HG03196 (cell line): ENCODE results near the gene KCNRG.
A peak's percentile ranks its signal among the peaks of the same experiment; 100 is the strongest.
"Not testable (repeated sequence)": the region's sequence is repeated elsewhere in the genome, so short reads cannot be mapped to it uniquely, and the experiment has no call there.

Source experiments
- ATAC-seq: cut with Tn5 transposase; IDR thresholded peaks from one replicate; pipeline ENCODE4 v1.9.1; 2021; ENCODE audit not compliant: unreplicated experiment

Gene KCNRG

DNA sequence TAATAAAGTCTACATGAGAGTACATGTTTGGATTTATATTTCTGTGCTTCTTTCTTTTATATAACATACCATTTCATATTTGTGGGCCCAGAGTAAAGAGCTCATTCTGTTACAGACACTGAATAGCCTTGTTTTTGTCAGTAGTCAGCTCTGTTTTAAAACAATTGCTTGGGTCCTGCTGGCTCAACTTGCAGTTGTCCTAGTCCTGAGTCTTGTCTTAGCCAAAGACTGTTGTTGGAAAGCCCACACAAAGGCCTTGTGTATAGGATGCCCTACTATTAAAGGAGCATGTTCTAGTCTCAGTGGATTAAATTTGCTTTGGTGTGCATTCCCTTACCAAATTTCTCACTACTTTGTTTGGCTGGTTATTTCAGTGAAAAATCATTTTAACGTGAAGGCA lies 3.8 kb upstream of the KCNRG start:
- no peak for ATAC-seq

GRCh38 chr13:50012396-50013169 lies 2.7 kb upstream of the KCNRG start:
- ATAC-seq = no peak

GRCh38 chr13:50014386-50014785 lies 858 bp upstream of the KCNRG start:
- ATAC-seq = no peak

DNA sequence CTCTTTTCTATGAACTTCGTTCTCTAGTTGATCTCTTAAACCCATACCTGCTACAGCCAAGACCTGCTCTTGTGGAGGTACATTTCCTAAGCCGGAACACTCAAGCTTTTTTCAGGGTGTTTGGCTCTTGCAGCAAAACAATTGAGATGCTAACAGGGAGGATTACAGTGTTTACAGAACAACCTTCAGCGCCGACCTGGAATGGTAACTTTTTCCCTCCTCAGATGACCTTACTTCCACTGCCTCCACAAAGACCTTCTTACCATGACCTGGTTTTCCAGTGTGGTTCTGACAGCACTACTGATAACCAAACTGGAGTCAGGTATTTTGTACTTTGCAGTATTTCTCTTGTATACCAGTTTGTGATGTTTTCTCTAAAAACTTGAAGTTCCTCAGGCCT lies 506 bp downstream of the KCNRG start:
- no peak for ATAC-seq

- no peak for ATAC-seq
Observed at GRCh38 chr13:50016444-50016843, 1.2 kb downstream of the KCNRG start.

GRCh38 chr13:50017819-50018218 lies 2.6 kb downstream of the KCNRG start:
- ATAC-seq = no peak

DNA sequence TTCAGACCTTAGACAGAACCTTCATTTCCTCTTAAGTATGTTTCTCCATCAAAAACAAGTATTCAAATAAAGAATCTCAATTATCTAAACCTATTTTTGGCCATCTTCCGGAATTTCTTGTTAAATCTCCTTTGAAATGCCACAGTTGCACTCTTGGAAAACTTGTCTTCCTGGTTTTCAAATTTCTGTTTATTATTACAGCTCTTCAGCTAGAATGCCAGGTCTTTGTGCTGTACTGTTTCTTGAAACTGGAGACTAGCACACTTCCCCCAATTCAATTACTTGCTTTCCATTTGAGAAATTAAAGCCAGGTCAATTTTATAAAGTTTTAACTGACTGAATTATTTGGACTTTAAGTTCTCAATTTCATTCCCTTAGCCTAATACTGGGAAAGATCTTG lies 10.2 kb downstream of the KCNRG start:
- ATAC-seq = no peak

DNA sequence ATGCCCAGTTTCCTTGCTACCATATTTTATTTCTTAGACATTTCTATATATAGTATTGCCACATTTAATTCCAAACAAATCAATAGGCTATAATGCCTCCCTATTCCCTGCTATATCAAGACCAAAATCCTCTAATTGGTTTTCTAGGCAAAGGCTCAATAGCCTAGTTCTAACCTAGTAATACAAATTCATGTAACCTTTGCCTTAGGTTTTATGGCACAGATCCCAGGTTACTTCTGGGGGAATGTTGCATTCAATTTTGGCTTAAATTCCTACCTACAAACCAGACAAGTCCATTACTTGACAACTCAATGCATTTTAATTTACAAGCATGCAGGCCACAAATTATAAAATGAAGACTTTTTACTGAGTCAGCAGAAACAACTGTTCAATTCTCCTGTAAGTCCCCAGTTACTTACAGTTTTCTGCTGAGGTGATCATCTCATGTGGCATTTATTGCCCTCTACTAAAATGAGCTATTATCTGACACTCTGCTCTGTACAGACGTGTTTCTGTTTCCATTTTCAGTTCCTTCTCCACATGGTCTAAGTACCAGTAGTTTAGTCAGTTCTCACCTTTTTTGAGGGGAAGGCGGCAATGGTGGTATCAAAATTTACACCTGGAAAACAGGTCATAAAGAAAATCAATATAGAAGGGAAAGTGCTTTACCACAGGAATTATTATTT lies 11.7 kb downstream of the KCNRG start:
- ATAC-seq = peak; percentile 98

DNA sequence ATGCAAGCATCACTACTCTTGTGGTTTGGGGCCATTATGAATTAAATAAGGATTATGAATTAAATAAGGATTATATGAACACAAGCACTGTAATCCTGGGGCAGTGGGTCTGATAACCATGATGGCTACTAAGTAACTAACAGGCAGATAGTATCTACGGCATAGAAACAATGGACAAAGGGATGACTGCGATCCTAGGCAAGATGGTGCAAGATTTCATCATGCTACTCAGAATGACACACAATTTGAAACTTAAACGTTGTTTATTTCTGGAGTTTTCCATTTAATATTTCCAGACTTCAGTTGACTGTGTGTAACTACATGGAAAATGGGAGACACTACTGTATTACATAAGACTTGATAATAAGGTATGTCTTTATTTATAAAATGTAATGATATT lies 15.1 kb downstream of the KCNRG start:
- ATAC-seq = no peak

DNA sequence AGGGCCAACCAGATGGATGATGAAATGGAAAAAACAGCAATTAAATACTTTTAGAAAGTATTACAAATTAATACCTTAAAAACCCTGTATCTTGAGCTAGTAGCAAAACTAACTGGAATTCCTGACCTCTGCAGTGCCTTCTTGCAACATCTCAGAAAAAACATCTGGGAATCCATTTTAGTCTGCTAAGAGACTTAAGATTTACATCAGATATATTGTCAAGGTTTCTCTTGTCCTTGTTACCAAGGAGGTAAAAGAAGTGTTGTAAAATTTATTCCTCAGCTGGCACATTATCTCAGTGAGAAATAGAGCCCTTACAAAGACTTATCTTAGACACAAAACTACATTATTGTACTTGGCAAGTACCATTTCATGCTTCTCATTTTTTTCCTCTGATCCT lies 18.5 kb downstream of the KCNRG start:
- no peak for ATAC-seq

DNA sequence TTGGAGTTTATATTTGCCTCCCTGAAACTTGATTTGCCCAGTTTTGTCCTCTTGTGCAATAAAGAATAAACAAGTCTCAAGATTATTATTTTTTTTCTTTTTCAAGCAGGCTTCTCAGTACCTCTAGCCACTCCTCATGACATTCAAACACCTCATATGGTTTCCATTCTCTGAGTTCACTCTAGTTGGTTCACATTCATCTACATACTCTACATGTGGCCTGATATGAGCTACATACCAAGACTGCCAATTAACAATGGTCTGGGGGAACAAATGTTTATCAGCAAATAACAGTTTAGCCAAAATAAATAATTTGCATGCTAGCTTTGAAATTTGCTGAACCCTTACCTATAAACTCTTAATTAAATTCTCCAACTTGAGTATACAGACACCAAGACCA lies 22.5 kb downstream of the KCNRG start:
- no peak for ATAC-seq

- ATAC-seq = no peak
Observed at GRCh38 chr13:50038266-50038665, 23.0 kb downstream of the KCNRG start.

DNA sequence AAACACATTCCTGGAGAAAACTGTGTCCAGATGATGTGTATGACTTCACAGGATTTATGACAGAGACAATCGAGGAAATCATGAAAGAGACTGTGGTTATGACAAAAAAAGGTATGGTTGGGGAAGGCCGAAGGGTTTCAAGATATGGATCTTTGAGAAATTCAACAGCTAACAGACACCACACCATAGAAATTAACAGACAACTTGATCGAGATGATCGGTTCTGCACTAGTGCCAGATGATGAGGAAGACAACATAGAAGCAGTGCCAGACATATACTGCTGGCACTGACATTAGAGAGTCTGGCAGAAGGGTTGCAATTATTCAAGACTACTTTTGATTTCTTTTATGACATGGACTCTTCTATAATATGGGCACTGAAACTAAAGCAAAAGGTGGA lies 37.2 kb downstream of the KCNRG start:
- no peak for ATAC-seq

DNA sequence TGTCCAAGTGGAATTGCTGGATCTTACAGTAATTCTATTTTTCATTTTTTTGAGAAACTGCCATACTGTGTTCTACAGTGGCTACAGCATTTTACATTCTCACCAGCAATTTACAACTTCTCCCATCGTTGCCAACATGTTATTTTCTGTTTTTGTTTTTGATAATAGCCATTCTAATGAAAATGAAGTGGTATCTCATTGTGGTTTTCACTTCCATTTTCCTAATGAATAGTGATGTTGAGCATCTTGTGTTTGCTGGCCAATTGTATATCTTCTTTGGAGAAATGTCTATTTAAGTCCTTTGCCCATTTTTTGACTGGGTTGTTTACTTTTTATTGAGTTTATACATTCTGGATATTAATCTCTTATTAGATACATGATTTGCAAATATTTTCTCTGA lies 38.6 kb downstream of the KCNRG start:
- ATAC-seq = no peak

DNA sequence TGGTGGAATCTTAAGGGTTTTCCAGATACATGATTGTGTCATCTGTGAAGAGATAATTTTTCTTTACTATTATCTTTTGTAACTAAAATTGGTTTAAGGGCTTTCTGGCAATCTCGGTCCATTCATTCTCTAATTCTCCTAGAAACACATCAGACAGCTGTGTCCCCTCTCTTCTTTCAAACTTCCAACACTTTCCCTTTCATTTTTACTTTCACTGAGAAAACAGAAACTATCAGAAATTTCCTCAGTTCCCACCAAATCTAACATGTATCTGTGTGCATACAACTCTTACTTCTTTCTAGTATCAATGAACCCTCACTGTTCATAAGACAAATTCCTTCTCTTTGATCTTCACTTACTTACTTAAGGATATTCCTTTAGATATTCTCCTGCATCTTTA lies 40.2 kb downstream of the KCNRG start:
- ATAC-seq = no peak

- ATAC-seq = no peak
Observed at GRCh38 chr13:50060718-50061117, 45.5 kb downstream of the KCNRG start.

DNA sequence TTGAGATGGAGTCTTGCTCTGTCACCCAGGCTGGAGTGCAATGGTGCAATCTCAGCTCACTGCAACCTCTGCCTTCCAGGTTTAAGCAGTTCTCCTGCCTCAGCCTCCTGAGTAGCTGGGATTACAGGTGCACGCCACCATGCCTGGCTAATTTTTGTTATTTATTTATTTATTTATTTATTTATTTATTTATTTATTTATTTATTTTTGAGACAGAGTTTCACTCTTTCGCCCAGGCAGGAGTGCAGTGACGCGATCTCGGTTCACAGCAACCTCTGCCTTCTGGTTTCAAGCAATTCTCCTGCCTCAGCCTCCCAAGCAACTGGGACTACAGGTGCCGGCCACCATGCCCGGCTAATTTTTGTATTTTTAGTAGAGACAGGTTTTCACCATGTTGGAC lies 47.1 kb downstream of the KCNRG start:
- ATAC-seq = not testable (repeated sequence)

GRCh38 chr13:50065712-50066111 lies 50.5 kb downstream of the KCNRG start:
- ATAC-seq = no peak

GRCh38 chr13:50068508-50068907 lies 53.3 kb downstream of the KCNRG start:
- ATAC-seq = no peak

- ATAC-seq = no peak
Observed at GRCh38 chr13:50069261-50069660, 54.0 kb downstream of the KCNRG start.

DNA sequence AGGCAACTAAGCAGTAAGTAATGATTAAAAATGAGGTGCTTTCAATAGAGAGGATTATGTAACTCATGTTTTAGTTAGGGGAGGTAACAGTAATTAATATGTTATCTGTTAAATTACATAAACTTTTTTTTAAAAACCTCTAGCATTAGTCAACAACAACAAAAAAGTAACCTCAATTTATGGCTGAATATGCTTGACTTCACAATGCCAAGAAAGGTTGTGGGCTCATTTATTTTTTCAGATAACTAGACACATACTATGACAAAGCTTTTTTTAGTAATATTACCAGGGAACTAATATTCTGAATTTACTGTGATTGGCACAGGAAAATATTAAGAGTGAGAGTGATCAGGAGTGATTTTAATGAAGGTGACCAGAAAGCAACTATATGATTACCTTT lies 54.9 kb downstream of the KCNRG start:
- ATAC-seq = no peak
